ENCODE results near the gene PLEKHG3. TPM values are rescaled to one million over a fixed set of nuclear protein-coding genes. Genes with fewer than 3 reads are reported as not detected.
A peak's percentile ranks its signal among the peaks of the same experiment; 100 is the strongest.

Gene PLEKHG3
- polyA plus RNA-seq, 3 donors: 6.3 to 21.6 (median 13.0) TPM

DNA sequence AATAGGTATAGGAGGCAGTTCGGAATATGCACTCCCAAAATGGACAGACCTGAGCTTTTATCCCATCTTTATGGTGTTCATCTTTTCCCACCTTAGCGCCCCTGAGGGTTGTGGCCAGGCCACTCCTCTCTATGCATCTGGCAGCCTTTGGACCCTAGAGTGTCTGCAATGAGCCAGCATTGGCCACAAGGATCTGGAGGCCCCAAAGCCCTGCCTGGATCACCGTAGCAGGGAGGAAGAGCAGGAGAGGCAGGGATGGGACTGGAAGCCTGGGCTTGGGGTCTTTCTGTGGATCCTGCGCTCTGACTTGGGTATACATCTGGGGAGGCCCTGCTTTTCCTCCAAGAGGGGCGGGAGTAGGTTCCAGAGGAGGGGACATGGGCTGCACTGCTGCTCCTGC lies 52.5 kb downstream of the PLEKHG3 start:
- Mint-ChIP-seq H3K27ac (no peak overlapping the region), H3K36me3 (no peaks in the 10 kb centered on the region), H3K4me1 (peaks cover 6% of the 10 kb centered on the region), H3K9me3 (peaks cover 0 to 6% (median 5%) of the 10 kb centered on the region in 7 donors), H3K27me3 (ENCODE audit: low read depth in 3 of 3) (peaks cover 22 to 27% (median 26%) of the 10 kb centered on the region in 3 donors), H3K4me3 (no peak overlapping the region)
- WGBS (ENCODE audit: insufficient coverage): no CpG with 5 or more reads among the region's 5 CpGs
- Histone ChIP-seq H3K27ac (ENCODE audit: low read depth in 1 of 2, low read length in 2 of 2) (no peak overlapping the region), H3K27me3 (ENCODE audit: control insufficient read depth in 2 of 2, insufficient read depth in 2 of 2, low read length in 2 of 2) (peaks cover 0 to 12% of the 10 kb centered on the region in 2 donors), H3K4me3 (replicated peaks in 1 of 3; ENCODE audit: low read depth in 2 of 3, low read length in 3 of 3) (no peak overlapping the region), H3K9me3 (replicated peaks in 1 of 2; ENCODE audit: control insufficient read depth in 1 of 2, insufficient read depth in 1 of 2, low read length in 2 of 2) (peaks cover 0 to 3% of the 10 kb centered on the region in 2 donors), H4K20me1 (ENCODE audit: insufficient read depth, low read length) (no peaks in the 10 kb centered on the region), H3K9ac (ENCODE audit: insufficient read depth, low read length, poor library complexity, severe bottlenecking) (no peak overlapping the region), H3K36me3 (replicated peaks in 1 of 2; ENCODE audit: control insufficient read depth in 1 of 2, insufficient read depth in 2 of 2, low read length in 2 of 2) (no peaks in the 10 kb centered on the region), H3K4me2 (replicated peaks; ENCODE audit: extremely low read depth, low read length, poor library complexity, severe bottlenecking) (no peak overlapping the region), H3K4me1 (ENCODE audit: control insufficient read depth in 1 of 2, insufficient read depth in 2 of 2, low read length in 2 of 2) (no peaks in the 10 kb centered on the region), H3K79me2 (ENCODE audit: insufficient read depth, low read length) (no peaks in the 10 kb centered on the region), H2AFZ (ENCODE audit: insufficient read depth, low read depth, low read length, poor library complexity, severe bottlenecking) (no peak overlapping the region)
- no peak for DNase-seq
- TF ChIP-seq, protein P1, sequence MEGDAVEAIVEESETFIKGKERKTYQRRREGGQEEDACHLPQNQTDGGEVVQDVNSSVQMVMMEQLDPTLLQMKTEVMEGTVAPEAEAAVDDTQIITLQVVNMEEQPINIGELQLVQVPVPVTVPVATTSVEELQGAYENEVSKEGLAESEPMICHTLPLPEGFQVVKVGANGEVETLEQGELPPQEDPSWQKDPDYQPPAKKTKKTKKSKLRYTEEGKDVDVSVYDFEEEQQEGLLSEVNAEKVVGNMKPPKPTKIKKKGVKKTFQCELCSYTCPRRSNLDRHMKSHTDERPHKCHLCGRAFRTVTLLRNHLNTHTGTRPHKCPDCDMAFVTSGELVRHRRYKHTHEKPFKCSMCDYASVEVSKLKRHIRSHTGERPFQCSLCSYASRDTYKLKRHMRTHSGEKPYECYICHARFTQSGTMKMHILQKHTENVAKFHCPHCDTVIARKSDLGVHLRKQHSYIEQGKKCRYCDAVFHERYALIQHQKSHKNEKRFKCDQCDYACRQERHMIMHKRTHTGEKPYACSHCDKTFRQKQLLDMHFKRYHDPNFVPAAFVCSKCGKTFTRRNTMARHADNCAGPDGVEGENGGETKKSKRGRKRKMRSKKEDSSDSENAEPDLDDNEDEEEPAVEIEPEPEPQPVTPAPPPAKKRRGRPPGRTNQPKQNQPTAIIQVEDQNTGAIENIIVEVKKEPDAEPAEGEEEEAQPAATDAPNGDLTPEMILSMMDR (IDR thresholded peaks at IDR 0.05): no peak
- intact Hi-C loops (cut with micrococcal nuclease): loop anchor here in 1 of 2 donors (5.0 kb wide), 1 partner anchor 69 kb away; no protein-coding TSS in a partner anchor

DNA sequence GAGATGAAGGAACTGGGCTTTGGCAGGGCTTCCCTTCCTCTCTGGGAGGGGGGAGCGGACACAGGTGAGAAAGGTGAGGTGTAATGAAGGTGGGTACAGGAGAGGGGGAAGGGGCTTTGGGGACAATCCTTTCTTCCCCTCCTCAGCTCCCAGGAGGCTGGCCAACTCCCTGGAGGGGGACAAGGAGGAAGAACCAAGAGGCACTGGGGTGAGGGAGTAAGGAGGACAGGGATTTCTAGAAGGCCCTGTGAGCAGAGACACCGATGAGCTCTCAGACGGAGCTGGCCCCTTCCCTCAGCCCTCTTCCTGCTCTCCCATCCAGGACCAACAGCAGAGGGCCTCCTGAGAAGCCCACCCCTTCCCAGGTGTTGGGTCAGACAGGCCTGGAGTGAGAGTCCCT lies 53.4 kb downstream of the PLEKHG3 start:
- intact Hi-C loops (cut with micrococcal nuclease): loop anchor here in 1 of 2 donors (5.0 kb wide), 1 partner anchor 70 kb away; no protein-coding TSS in a partner anchor
- H3K4me3 Mint-ChIP-seq: no peak overlapping the region
- TF ChIP-seq, protein P1 (IDR thresholded peaks at IDR 0.05): no peak
- no peaks in the 10 kb centered on the region for H4K20me1 ChIP-seq (ENCODE audit: insufficient read depth, low read length)
- H3K4me2 ChIP-seq (replicated peaks; ENCODE audit: extremely low read depth, low read length, poor library complexity, severe bottlenecking): no peak overlapping the region
- no peak overlapping the region for H2AFZ ChIP-seq (ENCODE audit: insufficient read depth, low read depth, low read length, poor library complexity, severe bottlenecking)
- H3K9me3 ChIP-seq (replicated peaks in 1 of 2; ENCODE audit: control insufficient read depth in 1 of 2, insufficient read depth in 1 of 2, low read length in 2 of 2): peaks cover 0 to 3% of the 10 kb centered on the region in 2 donors
- peaks cover 28 to 35% (median 33%) of the 10 kb centered on the region in 3 donors for H3K27me3 Mint-ChIP-seq (ENCODE audit: low read depth in 3 of 3)
- H3K36me3 ChIP-seq (replicated peaks in 1 of 2; ENCODE audit: control insufficient read depth in 1 of 2, insufficient read depth in 2 of 2, low read length in 2 of 2): no peaks in the 10 kb centered on the region
- no peak overlapping the region for H3K9ac ChIP-seq (ENCODE audit: insufficient read depth, low read length, poor library complexity, severe bottlenecking)
- H3K4me3 ChIP-seq (replicated peaks in 1 of 3; ENCODE audit: low read depth in 2 of 3, low read length in 3 of 3): no peak overlapping the region
- peaks cover 10% of the 10 kb centered on the region for H3K4me1 Mint-ChIP-seq
- DNase-seq: no peak
- H3K9me3 Mint-ChIP-seq: peaks cover 0 to 9% (median 5%) of the 10 kb centered on the region in 7 donors
- H3K27me3 ChIP-seq (ENCODE audit: control insufficient read depth in 2 of 2, insufficient read depth in 2 of 2, low read length in 2 of 2): peaks cover 0 to 20% of the 10 kb centered on the region in 2 donors
- H3K36me3 Mint-ChIP-seq: no peaks in the 10 kb centered on the region
- WGBS (ENCODE audit: insufficient coverage): no CpG with 5 or more reads among the region's 3 CpGs
- no peaks in the 10 kb centered on the region for H3K79me2 ChIP-seq (ENCODE audit: insufficient read depth, low read length)
- no peaks in the 10 kb centered on the region for H3K4me1 ChIP-seq (ENCODE audit: control insufficient read depth in 1 of 2, insufficient read depth in 2 of 2, low read length in 2 of 2)
- no peak overlapping the region for H3K27ac ChIP-seq (ENCODE audit: low read depth in 1 of 2, low read length in 2 of 2)
- peak overlapping the region in 1 of 7 donors; percentile 50 for H3K27ac Mint-ChIP-seq

Measured in CD14-positive monocyte (primary cell).